Measurements from ENCODE around the gene GPR21. TPM values are rescaled to one million over a fixed set of nuclear protein-coding genes. Genes with fewer than 3 reads are reported as not detected.

Gene GPR21
- total RNA-seq, 1 donor from 2014 or later, result 20.9 TPM

DNA sequence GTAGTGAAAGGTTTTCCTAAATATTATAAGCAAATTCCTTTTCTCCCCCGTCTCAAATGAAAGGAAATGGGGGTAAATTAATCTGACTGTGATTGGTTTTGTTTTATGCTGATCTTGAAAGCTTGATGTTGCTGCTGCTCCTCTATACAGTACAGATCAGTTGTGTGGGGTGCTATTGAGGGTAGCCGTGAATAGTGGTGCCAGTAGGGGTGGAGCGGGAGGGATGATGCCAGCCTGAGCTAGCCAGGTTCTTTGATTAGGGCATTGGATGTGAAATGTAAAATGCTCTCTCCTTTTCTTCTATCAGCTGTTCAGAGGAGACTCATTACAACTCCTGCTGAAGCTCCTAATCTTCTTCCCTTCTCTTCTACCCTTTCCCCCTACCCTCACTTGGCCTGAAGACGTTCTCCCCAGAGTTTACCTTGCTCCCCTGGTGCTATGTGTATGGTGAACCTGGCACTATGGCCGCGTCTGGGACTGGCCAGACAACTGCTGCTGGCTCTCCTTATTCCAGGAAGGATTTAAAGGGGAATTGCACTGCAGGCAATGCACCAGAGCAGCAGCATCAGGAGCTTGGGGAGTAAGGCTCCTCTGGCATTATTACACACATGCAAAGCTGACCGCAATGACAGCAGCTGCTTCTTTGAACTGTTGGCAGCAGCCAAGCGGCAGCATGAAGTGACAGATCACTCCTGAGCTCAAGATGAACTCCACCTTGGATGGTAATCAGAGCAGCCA, 566 bp downstream of the GPR21 start:
- peak; percentile 84 for DNase-seq (ENCODE audit: low spot score)

DNA sequence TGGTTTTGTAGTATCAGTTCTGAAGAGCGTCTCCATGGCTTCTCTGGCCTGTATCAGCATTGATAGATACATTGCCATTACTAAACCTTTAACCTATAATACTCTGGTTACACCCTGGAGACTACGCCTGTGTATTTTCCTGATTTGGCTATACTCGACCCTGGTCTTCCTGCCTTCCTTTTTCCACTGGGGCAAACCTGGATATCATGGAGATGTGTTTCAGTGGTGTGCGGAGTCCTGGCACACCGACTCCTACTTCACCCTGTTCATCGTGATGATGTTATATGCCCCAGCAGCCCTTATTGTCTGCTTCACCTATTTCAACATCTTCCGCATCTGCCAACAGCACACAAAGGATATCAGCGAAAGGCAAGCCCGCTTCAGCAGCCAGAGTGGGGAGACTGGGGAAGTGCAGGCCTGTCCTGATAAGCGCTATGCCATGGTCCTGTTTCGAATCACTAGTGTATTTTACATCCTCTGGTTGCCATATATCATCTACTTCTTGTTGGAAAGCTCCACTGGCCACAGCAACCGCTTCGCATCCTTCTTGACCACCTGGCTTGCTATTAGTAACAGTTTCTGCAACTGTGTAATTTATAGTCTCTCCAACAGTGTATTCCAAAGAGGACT, 1.5 kb downstream of the GPR21 start:
- peak; percentile 61 for DNase-seq (ENCODE audit: low spot score)

DNA sequence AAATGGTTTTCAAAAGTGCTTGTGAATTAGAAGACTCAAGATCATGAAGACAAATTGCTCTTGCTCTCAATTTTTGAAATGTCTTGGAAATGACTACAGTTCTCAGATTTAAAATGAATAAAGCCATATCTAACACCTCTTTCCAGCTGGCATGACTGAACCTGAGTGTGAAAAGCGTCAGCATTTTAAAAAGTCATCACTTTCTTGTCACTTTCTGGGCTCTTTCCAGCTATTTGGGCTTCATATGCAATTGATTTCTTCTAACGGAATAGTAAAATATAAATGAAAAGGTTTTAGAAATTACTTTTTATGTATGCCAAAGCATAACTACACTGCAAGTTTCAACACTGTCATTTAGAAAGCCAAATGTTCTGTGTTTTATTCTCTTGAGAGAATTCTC, 2.3 kb downstream of the GPR21 start:
- no peak for DNase-seq (ENCODE audit: low spot score)

DNA sequence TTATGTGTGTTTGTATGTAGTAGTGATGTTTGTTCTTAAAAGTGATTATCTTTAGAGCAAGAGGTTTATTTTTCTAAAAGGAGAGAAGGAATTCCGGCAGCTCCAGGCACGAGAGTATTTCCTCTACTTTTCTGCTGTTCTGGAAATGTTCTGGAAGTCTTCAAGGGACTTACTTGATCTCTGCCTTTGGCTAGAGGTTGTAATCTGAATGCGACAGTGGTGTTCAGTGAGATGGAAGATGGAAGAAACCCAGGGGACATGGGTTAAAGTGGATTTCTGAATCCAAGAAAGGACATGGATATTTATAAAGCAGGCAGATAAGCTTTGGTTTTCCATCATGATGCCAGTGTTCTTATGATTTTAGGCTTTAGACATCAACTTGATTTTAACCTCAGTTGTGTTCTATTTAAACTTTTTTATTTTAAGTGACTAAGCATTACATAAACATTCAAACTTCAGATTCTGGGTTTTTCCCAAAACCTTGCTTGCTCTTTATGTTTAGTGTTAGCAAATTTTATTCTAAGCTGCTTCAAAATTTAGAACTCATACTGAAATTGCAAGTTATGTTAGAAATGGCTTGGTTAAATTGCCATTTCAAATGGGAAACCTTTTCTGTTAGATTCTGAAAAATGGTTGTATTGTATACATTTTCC, 3.6 kb downstream of the GPR21 start:
- DNase-seq (ENCODE audit: low spot score), result peak; percentile 85

DNA sequence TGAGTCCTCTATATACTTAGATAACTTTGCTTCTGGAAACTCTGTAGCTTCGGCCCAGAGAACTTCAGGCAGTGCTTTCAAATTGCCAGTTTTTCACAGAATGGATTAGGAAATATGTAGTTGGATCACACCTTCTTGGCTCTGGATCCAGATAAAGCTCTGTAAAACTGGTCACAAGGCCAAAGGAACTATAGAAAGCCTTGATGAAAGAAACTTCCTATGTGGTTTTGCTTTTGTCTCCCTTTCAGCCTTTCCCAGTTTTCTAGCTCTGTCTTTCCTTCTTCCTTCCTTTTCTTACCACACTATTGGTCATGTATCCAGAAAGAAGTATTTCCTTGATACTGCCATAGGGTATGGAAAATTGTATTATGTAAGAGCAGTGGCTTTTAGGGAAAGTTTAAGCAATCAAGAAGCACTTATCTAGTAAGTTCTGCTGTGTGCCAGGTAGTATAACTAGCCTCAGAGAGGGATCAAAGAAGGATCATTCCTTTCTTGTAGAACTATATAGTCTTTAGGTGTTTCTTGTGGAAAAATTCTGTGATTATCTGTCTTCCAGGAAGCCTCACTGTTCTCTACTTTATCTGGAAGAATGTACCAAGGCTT, 6.3 kb downstream of the GPR21 start:
- DNase-seq (ENCODE audit: low spot score), result peak; percentile 44

DNA sequence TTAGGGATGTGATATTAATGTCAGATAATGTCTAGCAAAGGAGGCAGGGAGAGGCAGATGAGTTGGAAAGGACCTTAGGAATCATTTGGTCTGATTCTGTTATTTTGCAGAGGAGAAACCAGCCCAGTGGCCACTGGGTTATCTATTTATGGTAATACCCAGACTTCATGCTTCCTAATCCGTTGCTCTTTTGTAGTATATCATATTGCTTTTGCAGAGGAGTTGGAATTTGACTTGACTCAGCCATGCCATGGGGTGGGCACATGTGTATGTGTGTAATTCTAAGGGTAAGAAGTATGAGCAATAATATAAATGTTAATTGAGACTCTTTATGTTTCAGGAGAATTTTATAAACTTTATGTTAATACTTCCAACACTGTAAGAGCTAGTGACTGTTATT, 7.3 kb downstream of the GPR21 start:
- peak; percentile 70 for DNase-seq (ENCODE audit: low spot score)

DNA sequence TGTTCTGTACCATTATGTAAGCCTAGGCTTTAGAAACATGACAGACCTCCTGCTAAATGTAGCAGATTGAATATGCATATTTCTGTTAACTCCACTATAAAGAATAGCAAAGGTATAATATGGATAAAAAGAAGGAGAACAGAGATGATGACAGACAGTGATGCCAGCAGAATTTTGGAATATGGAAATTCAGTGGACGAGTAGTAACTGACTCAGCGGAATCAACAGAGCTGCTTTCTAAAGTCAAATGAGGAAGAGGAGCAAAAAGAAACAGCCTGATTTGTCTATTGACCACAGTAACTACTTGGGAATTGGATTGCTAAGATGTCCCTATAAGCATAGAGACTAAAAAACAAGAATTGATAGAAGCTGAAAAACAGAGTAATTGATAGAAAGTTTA, 8.0 kb downstream of the GPR21 start:
- DNase-seq (ENCODE audit: low spot score), result no peak

DNA sequence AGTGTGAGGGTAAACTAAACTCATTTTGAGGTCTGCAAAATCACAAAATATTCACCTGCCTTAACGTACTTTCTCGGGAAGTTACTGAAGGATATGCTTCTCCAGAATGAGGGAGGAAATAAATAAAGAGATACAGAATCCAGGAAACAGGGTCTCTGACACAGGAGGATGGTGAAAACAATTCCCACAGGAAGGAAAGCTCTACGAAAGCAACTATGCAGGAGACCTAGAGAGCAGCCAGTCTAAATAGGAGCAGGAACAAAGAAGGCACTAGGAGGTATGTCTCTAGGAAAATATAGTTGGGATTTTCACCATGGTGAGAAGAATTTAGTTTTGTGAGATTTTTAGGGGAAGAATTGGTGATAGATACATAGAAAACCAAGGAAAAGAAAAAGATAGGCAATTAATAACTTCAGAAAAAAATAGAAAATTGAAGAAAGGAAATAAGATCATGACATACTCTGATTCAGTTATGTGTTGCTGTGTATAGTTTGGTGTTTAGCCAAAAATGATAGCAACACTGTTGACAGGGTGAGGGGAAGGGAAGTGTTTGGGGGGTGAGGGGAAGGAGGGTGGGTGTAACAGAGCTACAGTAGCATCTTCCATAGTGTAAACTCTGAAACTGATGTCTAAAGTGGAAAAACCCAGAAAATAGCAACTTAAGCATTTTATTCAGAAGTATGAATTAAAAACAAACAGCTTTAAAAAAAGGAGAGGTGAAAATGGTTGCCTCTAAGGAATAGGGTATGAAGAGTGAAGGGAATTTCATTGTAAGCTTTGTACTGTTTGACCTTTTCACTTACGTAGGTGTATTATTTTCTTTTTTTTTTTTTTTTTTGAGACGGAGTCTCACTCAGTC, 9.8 kb downstream of the GPR21 start:
- no peak for DNase-seq (ENCODE audit: low spot score)

DNA sequence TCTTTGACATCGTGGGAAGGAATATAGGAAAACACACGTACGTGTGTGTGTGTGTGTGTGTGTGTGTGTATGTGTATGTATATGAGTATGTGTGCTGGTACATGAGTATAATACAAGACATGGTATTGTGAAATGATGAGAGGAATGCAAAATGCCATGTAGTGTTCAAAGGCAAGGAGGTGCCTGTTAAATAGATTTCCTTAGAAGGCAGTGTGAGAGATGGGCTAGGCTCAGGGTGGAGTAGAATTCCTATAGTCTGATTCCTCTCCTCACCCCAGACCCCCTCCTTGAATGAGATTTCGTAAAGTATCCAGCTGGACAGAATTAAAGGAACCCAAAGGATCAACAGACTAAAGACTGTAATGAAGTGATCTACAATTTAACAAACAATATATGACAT, 11.1 kb downstream of the GPR21 start:
- peak; percentile 94 for DNase-seq (ENCODE audit: low spot score)

DNA sequence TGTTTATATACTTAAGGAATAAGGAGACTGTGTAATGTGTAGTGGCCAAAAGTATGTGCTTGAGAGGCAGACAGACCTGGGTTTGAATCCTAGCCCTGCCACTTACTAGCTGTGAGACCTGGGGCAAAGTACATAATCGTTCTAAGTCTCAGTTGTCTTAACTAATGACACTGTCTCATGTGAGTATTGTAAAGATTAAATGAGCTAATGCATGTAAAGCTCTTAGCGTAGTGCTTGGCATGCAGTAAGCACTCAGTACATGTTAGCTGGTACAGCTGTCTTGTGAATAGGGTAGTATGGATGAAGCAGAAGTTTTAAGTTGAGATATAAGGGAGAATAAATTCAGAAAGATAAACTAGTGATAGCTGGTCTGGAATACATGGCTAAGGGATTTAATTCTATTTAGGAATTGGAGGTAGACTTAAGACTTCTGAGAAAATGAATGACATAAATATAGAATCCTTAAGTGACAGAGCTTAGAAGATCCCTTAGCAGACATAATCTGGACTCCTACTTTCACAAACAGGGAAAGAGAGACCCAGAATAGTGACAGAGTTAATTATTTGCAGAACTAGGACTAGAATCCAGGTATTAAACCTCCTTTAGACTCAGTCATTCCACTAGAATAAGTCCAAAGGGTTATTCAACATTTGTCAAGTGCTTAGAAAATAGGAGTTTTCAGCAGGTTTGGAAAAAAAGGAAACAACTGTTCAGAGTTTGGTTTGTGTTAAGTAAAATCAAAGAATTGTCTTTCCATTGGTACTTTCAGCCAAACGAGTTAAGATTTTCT, 13.1 kb downstream of the GPR21 start:
- DNase-seq (ENCODE audit: low spot score), result peak; percentile 67

DNA sequence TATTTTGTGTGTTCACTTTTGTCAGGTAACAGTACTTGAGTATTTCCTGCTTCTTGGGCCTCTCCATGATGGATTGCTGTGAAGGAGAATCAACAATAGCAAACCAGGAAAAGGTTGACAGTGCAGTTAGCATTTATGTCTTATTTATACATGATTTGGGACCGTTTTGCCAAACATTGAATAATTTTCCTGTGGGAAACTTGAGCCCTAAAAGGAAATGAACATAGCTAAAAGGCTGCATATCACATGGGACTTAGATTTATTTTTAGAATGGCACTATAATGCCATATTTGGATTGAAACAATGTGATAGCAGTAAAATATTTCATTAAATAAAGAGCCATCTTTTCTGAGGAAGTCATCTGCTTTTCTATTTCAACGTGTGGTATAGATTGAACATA, 15.3 kb downstream of the GPR21 start:
- DNase-seq (ENCODE audit: low spot score), result peak; percentile 59

DNA sequence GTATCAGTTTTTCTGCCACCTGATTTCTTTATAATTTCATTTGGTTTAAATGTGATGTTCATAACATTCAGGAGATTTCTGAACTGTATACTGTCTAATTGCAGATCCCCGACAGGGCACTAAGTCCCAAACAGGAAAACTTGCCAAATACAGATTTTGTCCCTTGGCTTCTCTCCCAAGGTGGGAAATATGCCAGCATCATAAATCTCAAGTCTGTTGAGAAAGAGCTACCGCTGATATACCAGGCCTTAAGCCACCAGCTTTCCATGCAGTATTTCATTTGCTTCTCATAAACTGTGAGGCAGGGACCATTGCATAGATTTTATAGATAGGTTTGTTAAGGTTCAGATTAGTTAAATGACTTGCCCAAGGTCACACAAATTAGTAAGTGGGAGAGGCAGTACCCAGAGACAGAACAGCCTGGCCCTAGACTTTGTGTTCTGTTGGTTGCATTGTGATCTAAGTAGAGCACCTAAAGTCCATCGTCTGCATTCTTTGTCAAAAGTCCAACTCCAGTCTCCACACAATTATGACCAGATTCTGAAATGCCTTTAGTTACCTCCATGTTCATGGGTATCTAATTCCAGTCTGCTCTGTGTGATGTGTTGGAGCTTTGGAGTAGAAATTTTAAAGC, 16.2 kb downstream of the GPR21 start:
- peak; percentile 91 for DNase-seq (ENCODE audit: low spot score)

DNA sequence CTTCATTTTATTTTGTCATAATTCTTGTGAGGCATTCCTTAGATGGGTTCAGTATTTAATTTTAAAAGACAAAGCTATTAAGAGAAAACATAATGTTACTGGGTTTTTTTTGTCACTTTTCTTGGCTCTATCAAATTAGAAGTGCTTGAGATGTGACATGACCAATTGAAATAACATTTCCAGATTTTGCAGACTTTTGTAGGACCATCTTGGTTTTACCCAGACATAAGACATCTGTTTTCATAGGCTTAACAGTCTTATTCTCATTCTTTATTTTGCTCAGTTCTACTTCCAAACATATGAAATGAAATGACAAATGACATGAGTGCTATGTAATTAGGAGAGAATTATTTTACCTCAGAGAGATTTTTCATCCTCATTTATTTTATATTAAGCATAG, 19.6 kb downstream of the GPR21 start:
- DNase-seq (ENCODE audit: low spot score), result peak; percentile 63

DNA sequence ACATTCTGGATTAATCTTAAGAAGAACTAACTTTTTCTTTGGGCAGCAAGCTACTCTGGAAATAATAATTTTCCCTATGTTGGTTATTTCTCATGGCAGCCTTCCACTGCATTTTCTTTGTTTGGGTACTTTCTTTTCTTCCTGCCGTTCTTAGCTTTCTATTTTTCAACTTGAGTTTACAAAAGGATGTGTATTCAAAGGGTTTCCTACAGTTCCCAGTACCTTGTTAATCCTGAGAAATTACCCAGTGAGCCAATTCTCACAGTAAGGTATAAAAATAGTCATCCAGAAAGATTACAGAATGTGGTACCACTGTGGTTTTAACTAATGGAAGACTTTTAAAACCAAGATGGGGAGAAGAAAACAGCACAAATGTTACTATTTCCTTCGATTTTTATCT, 20.2 kb downstream of the GPR21 start:
- no peak for DNase-seq (ENCODE audit: low spot score)

DNA sequence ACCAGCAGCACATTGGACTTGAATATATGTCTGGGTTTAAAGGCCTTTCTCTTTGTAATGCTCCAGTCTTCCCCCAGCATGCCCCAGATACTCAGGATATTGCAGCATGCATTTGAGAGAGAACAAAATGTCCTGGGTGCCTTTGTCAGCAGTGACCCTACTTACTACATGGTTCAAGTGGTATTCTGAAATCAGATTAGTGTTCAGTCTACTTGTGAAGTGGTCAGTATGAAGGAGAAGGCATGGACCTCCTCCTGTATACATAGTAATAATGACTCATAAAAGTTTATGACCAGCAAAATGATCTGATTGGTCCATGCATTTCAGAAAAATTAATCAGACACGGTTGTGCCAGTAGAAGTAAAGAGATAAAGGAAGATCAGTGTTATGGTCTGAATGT, 25.4 kb downstream of the GPR21 start:
- DNase-seq (ENCODE audit: low spot score), result no peak

DNA sequence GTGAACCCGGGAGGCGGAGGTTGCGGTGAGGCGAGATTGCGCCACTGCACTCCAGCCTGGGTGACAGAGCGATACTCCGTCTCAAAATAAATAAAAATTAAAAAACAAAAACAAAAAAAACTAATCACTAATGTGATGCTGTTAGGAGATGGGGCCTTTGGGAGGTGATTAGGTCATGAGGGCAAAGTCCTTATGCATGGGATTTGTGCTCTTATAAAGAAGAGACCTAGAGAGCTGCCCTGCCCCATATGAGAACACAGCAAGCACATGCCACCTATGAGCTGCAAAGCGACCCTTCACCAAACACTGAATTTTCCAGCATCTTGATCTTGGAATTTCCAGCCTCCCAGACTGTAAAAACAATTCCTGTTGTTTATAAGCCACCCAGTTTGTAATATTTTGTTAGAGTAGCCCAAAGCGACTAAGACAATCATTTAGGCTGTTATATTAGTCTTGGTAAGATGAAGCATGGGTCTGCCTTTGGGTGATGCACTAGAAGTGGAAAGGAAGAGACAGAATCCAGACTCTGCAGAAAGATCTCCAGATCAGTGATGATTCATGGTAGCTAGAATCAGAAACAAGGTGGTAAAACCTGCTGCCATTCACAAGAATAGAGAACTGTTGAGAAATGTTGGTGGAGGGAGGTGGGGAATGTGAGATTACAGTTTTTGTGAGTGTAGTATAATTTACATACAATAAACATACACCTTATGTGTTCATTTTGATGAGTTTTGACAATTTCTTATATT, 26.2 kb downstream of the GPR21 start:
- no peak for DNase-seq (ENCODE audit: low spot score)

DNA sequence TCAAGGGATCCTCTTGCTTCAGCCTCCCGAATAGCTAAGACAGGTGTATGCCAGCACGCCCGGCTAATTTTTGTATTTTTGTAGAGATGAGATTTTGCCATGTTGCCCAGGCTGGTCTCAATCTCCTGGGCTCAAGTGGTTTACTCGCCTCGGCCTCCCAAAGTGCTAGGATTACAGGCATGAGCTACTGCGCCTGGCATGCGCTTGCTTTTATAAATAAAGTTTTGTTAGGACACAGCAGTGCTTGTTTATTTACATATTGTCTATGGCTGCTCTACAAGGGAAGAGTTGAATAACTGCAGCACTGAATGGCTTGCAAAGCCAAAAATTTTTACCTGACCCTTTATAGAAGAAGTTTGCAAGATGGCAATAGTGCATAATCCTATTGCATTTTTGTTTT, 27.7 kb downstream of the GPR21 start:
- no peak for DNase-seq (ENCODE audit: low spot score)

DNA sequence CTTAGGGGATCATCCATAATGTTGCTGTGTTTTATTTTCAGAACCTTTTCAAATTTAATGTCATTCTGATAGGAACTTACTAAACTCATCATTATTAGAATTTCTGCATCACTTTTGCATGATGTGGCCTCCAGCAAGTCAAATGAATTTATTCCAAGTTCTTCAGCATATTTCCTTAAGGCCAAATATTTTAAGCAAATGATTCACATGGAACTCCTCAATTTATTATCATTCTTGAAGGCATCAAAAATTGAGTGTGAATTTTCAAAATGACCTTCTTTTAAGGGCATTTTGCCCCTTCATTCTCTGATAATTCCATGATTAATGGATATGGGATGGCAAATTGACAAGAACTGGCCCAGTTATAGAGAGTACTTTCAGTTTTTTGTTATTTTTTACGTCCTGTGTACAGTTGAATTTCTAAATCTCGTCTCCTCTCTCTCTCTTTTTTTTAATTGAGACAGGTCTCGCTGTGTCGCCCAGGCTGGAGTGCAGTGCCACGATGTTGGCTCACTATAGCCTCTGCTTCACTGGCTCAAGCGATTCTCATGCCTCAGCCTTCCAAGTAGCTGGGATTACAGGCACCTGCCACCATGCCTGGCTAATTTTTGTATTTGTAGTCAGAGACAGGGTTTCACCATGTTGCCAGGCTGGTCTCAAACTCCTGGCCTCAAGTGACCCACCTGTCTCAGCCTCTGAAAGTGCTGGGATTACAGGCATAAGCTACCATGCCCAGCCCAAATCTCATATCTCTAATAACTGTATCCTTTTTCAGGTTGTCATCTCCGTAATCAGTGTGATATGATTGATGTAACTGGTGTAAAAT, 29.1 kb downstream of the GPR21 start:
- no peak for DNase-seq (ENCODE audit: low spot score)

DNA sequence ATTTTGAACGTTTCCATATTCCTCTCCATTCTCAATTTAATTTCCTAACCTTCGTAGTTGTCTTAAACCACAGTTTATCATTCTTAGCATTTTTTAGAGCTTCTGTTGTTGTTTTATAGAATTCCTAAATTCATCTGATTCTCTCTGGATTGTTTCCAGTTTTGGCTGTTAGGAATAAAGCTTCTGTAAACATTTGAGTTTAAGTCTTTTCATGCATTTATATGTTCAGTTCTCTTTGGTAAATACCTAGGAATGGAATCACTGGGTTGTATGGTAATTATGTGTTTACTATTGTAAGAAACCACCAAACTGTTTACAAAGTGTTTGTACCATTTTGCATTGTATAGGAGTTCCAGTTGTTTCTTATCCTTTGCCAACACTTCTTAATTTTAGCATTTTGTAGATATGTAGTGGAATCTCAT, 29.7 kb downstream of the GPR21 start:
- no peak for DNase-seq (ENCODE audit: low spot score)
